HG03432 (cell line): Measurements from ENCODE around the gene CNOT4.
"Not testable (repeated sequence)": the region's sequence is repeated elsewhere in the genome, so short reads cannot be mapped to it uniquely, and the experiment has no call there.

ENCODE experiments used
- ATAC-seq: cut with Tn5 transposase; IDR thresholded peaks from one replicate; pipeline ENCODE4 v1.9.1; 2021; ENCODE audit warnings: mild to moderate bottlenecking, moderate library complexity; ENCODE audit not compliant: unreplicated experiment

CNOT4 gene

GRCh38 chr7:135459076-135459475 is 50.8 kb downstream of the CNOT4 start:
- no peak for ATAC-seq

GRCh38 chr7:135454060-135454459 is 55.8 kb downstream of the CNOT4 start:
- peak; percentile 53 for ATAC-seq

- no peak for ATAC-seq
These were observed 60.5 kb downstream of the CNOT4 start for GRCh38 chr7:135449436-135449835.

GRCh38 chr7:135448753-135449152 is 61.1 kb downstream of the CNOT4 start:
- ATAC-seq, result no peak

GRCh38 chr7:135447748-135448147 is 62.2 kb downstream of the CNOT4 start:
- ATAC-seq, result no peak

- ATAC-seq, result no peak
These were observed 64.2 kb downstream of the CNOT4 start for GRCh38 chr7:135445690-135446089.

- ATAC-seq, result not testable (repeated sequence)
These were observed 64.6 kb downstream of the CNOT4 start for GRCh38 chr7:135445266-135445665.

GRCh38 chr7:135441791-135442190 is 68.1 kb downstream of the CNOT4 start:
- ATAC-seq, result no peak

- no peak for ATAC-seq
These were observed 75.9 kb downstream of the CNOT4 start for GRCh38 chr7:135434047-135434446.

GRCh38 chr7:135430626-135431025 is 79.3 kb downstream of the CNOT4 start:
- ATAC-seq, result no peak

GRCh38 chr7:135428879-135429278 is 81.0 kb downstream of the CNOT4 start:
- ATAC-seq, result no peak

- no peak for ATAC-seq
These were observed 81.9 kb downstream of the CNOT4 start for GRCh38 chr7:135428011-135428410.

GRCh38 chr7:135427166-135427565 is 82.7 kb downstream of the CNOT4 start:
- no peak for ATAC-seq

- no peak for ATAC-seq
These were observed 84.9 kb downstream of the CNOT4 start for GRCh38 chr7:135425036-135425435.

GRCh38 chr7:135420786-135421185 is 89.1 kb downstream of the CNOT4 start:
- no peak for ATAC-seq

GRCh38 chr7:135416431-135416830 is 93.5 kb downstream of the CNOT4 start:
- ATAC-seq, result no peak

- ATAC-seq, result no peak
These were observed 95.0 kb downstream of the CNOT4 start for GRCh38 chr7:135414850-135415439.

GRCh38 chr7:135414208-135414607 is 95.7 kb downstream of the CNOT4 start:
- ATAC-seq, result no peak

GRCh38 chr7:135411098-135411497 is 98.8 kb downstream of the CNOT4 start:
- no peak for ATAC-seq

- no peak for ATAC-seq
These were observed 99.4 kb downstream of the CNOT4 start for GRCh38 chr7:135410543-135410942.

GRCh38 chr7:135409845-135410542 is 99.9 kb downstream of the CNOT4 start:
- no peak for ATAC-seq

GRCh38 chr7:135407884-135408283 is 102.0 kb downstream of the CNOT4 start:
- ATAC-seq, result no peak

- no peak for ATAC-seq
These were observed 103.0 kb downstream of the CNOT4 start for GRCh38 chr7:135406918-135407317.
